Ectodermal cell (in vitro differentiated cells): Measurements from ENCODE around the gene FAM174B.

ENCODE experiments used
- H3K27ac ChIP-seq: 2 replicates; pipeline ENCODE4 v1.7.0; 2013; ENCODE audit warnings: mild to moderate bottlenecking, low read depth, low read length; ENCODE audit not compliant: insufficient read depth, poor library complexity, severe bottlenecking
- H3K27me3 ChIP-seq: 2 replicates; pipeline ENCODE4 v1.7.0; 2013; ENCODE audit warnings: mild to moderate bottlenecking, low read length; ENCODE audit not compliant: insufficient read depth, control insufficient read depth, poor library complexity, severe bottlenecking
- H3K36me3 ChIP-seq: one replicate; pipeline ENCODE4 v1.7.0; 2013; ENCODE audit warnings: low read length; ENCODE audit not compliant: control insufficient read depth, insufficient read depth
- H3K4me1 ChIP-seq: one replicate; pipeline ENCODE4 v1.7.0; 2013; ENCODE audit warnings: low read length; ENCODE audit not compliant: control insufficient read depth, insufficient read depth
- H3K4me3 ChIP-seq: 2 replicates; pipeline ENCODE4 v1.7.0; 2013; ENCODE audit warnings: low read depth, low read length, control low read depth; ENCODE audit not compliant: insufficient read depth
- H3K9me3 ChIP-seq: 2 replicates; pipeline ENCODE4 v1.7.0; 2013; ENCODE audit warnings: mild to moderate bottlenecking, low read length, moderate library complexity; ENCODE audit not compliant: control insufficient read depth
- WGBS, 2 experiments: methylation state at CpG; one replicate each; pipeline ENCODE4 v1.1.7; 2013; ENCODE audit warnings: missing lambda C conversion rate in 2 of 2; 5-methylcytosine and 5-hydroxymethylcytosine counted together

FAM174B gene

GRCh38 chr15:92665100-92665555, 9.6 kb upstream of the FAM174B start:
- Histone ChIP-seq H3K4me1 (peaks cover 9% of the 10 kb centered on the region), H3K4me3 (no peak overlapping the region), H3K27me3 (no peaks in the 10 kb centered on the region), H3K27ac (no peak overlapping the region), H3K9me3 (no peaks in the 10 kb centered on the region), H3K36me3 (no peaks in the 10 kb centered on the region)
- WGBS, 2 experiments, result 70 to 79% methylated on average over 8 to 10 of the region's 10 CpGs

- Histone ChIP-seq H3K4me3 (no peak overlapping the region), H3K27ac (no peak overlapping the region), H3K36me3 (no peaks in the 10 kb centered on the region), H3K4me1 (peaks cover 9% of the 10 kb centered on the region), H3K9me3 (no peaks in the 10 kb centered on the region), H3K27me3 (no peaks in the 10 kb centered on the region)
- WGBS, 2 experiments, result 88 to 90% methylated on average over 12 of the region's 12 CpGs
These were observed 8.8 kb upstream of the FAM174B start for GRCh38 chr15:92664178-92664900.

GRCh38 chr15:92663250-92663951, 7.8 kb upstream of the FAM174B start:
- peaks cover 9% of the 10 kb centered on the region for H3K4me1 ChIP-seq
- WGBS, 2 experiments, result 92 to 93% methylated on average over 13 of the region's 13 CpGs
- H3K27ac ChIP-seq, result no peak overlapping the region
- no peaks in the 10 kb centered on the region for H3K27me3 ChIP-seq
- H3K4me3 ChIP-seq, result no peak overlapping the region
- H3K9me3 ChIP-seq, result no peaks in the 10 kb centered on the region
- no peaks in the 10 kb centered on the region for H3K36me3 ChIP-seq

GRCh38 chr15:92662762-92663161, 7.2 kb upstream of the FAM174B start:
- Histone ChIP-seq H3K9me3 (no peaks in the 10 kb centered on the region), H3K36me3 (no peaks in the 10 kb centered on the region), H3K27me3 (no peaks in the 10 kb centered on the region), H3K4me3 (no peak overlapping the region), H3K4me1 (peaks cover 6% of the 10 kb centered on the region), H3K27ac (no peak overlapping the region)
- WGBS, 2 experiments, result 97% methylated on average over 3 to 4 of the region's 4 CpGs

- no peaks in the 10 kb centered on the region for H3K9me3 ChIP-seq
- no peaks in the 10 kb centered on the region for H3K36me3 ChIP-seq
- no peaks in the 10 kb centered on the region for H3K27me3 ChIP-seq
- no peak overlapping the region for H3K4me3 ChIP-seq
- no peaks in the 10 kb centered on the region for H3K4me1 ChIP-seq
- H3K27ac ChIP-seq, result no peak overlapping the region
These were observed 6.4 kb upstream of the FAM174B start for GRCh38 chr15:92661956-92662355.

- Histone ChIP-seq H3K4me1 (peaks cover 2% of the 10 kb centered on the region), H3K36me3 (no peaks in the 10 kb centered on the region), H3K4me3 (no peak overlapping the region), H3K9me3 (no peaks in the 10 kb centered on the region), H3K27me3 (peaks cover 5% of the 10 kb centered on the region), H3K27ac (no peak overlapping the region)
- 93 to 94% methylated on average over 11 of the region's 11 CpGs for WGBS, 2 experiments
These were observed 5.5 kb upstream of the FAM174B start for GRCh38 chr15:92661069-92661468.

GRCh38 chr15:92657486-92657885, 1.9 kb upstream of the FAM174B start:
- Histone ChIP-seq H3K4me3 (no peak overlapping the region), H3K4me1 (peaks cover 22% of the 10 kb centered on the region), H3K36me3 (no peaks in the 10 kb centered on the region), H3K9me3 (no peaks in the 10 kb centered on the region), H3K27ac (no peak overlapping the region), H3K27me3 (peaks cover 9% of the 10 kb centered on the region)
- WGBS, 2 experiments, result 97 to 98% methylated on average over 5 of the region's 5 CpGs

GRCh38 chr15:92656089-92656488, 514 bp upstream of the FAM174B start:
- H3K4me3 ChIP-seq, result peak overlapping the region; percentile 57
- H3K36me3 ChIP-seq, result peaks cover under 1% of the 10 kb centered on the region
- no peak overlapping the region for H3K27ac ChIP-seq
- no peaks in the 10 kb centered on the region for H3K9me3 ChIP-seq
- peaks cover 22% of the 10 kb centered on the region for H3K4me1 ChIP-seq
- 49 to 51% methylated on average over 6 of the region's 6 CpGs for WGBS, 2 experiments
- H3K27me3 ChIP-seq, result peaks cover 9% of the 10 kb centered on the region

GRCh38 chr15:92654662-92655061, 913 bp downstream of the FAM174B start:
- 75 to 85% methylated on average over 5 of the region's 7 CpGs for WGBS, 2 experiments
- H3K4me1 ChIP-seq, result peaks cover 22% of the 10 kb centered on the region
- H3K4me3 ChIP-seq, result peak overlapping the region; percentile 57
- H3K27me3 ChIP-seq, result peaks cover 9% of the 10 kb centered on the region
- H3K27ac ChIP-seq, result no peak overlapping the region
- peaks cover 3% of the 10 kb centered on the region for H3K36me3 ChIP-seq
- no peaks in the 10 kb centered on the region for H3K9me3 ChIP-seq

GRCh38 chr15:92653836-92654539, 1.6 kb downstream of the FAM174B start:
- Histone ChIP-seq H3K4me3 (peak overlapping the region; percentile 14), H3K9me3 (no peaks in the 10 kb centered on the region), H3K27me3 (peaks cover 9% of the 10 kb centered on the region), H3K27ac (no peak overlapping the region), H3K4me1 (peaks cover 22% of the 10 kb centered on the region), H3K36me3 (peaks cover 3% of the 10 kb centered on the region)
- 77 to 82% methylated on average over 7 of the region's 7 CpGs for WGBS, 2 experiments
